GM19395 (cell line): ENCODE measurements around the gene LOXHD1.
A peak's percentile ranks its signal among the peaks of the same experiment; 100 is the strongest.

Experiments
- ATAC-seq: cut with Tn5 transposase; IDR thresholded peaks from one replicate; pipeline ENCODE4 v1.9.1; 2021; ENCODE audit warnings: mild to moderate bottlenecking, moderate library complexity; ENCODE audit not compliant: unreplicated experiment

Gene LOXHD1

DNA sequence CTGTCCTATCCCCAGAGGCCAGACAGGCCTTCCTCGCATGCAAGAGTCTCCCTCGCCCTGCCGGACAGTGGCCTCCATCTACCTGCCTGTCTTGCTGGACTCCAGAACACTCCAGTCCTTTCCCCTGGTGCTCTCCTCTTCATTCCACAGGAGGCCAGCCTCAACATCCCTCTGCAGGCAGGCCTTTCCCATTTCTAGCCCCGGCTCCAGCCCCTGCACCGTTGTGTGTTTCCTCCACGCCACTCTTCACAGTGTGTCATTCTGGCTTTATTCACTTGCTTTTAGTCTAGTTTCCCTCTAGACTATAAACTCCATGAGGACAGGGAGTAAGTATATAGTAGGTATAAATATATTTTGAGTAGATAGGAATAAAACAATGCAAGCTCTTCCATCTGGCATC lies 81.2 kb downstream of the LOXHD1 start:
- ATAC-seq = no peak

DNA sequence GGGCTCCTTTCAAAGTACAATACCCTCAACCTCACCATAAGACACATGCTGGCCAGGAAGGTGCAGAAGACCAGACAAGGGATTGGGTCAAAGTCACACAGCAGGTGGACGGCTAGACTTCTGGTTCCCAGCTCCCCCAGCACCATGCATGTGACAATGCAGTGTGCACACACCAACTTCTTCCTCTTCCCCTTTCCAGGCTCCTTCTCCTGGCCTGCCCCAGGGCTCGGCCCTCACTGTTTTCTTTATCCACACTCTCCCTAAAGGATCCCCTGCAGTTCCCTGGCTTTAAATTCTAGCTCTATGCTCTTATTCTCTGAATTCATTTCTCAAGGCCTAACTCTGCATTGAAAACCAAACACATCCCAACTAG lies 82.3 kb downstream of the LOXHD1 start:
- no peak for ATAC-seq

DNA sequence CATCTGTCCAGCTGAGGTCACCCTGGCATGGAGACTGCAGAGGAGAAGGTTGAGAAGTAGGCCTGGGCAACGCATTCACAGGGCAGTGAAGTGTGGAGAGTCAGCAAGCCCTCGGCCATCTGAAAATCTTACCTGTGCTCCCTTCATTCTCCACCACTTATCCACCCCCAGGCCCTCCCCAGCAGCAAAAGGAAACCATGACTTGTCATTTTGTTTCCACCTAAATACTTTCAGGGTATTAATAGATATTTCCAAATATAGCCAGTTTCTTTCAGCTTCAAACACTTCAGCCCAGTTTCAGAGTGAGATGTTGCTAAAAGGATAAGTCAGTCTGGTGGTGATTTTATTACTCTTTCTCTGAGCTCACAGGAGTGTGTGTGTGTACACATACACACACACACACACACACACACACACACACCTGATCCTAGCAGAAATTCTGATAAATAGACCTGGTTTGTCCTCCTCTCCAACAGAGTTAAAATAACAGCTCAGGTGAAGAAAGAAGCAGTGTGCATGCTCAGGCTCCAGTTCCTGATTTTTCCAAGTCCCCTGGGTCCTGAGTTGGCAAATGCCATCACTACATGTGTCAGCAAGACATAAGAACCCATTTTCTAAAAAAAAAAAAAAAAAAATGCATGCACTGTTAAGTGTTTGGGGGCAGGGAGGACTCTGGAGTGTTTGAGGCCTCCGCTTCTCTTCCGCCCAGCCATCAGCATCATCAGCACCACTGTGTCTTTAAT lies 82.8 kb downstream of the LOXHD1 start:
- peak; percentile 76 for ATAC-seq

DNA sequence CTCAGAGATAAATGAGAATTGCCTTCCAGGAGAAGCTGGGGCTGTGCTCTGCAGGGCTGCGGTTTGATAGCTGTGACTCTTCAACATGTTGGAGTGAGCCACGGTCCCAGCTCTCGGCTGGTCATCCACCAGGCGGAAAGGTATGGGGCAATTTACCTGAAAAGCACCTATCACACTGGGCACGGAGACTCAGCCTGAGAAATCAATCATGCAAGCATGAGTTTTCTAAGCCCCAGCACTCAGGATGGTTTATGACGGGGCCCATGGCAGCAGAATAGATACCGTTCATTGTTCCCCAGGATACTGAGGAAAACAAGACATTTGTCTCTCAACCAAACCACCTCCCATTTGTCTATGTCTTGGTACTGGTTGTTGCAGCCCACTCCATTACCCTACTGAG lies 83.9 kb downstream of the LOXHD1 start:
- no peak for ATAC-seq

DNA sequence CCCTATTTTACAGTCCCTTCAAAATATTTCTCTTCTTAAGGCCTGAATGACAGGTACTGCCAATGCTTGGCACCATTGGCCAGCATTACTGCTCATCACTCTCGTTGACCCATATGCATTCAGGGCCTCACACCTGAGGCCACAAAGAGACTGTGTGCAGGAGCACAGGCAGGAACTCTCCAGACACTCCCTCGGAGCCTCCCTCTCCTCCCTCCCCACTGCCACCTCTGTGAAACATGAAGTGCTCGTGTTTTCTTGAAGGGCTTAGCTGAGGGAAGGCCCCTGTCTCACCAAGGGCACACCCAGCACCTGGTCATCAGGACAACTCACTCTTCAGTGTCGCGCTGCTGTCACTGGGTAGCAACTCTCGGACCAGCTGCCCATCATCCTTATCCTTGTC lies 85.3 kb downstream of the LOXHD1 start:
- ATAC-seq = no peak

DNA sequence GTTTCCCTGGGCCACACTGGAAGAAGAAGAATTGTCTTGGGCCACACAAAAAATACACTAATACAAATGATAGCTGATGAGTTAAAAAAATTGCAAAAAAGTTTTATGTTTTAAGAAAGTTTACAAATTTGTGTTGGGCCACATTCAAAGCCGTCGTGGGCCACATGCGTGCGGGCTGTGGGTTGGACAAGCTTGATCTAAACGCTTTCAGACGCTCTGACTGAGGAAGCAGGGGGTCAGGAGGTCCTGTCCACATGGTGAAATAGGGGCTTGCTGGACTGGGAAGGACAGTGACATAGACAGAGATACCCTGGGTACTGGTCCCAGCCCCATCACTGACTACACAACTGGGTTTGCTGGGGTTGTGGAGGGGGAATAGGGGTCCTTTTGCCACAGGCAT lies 86.4 kb downstream of the LOXHD1 start:
- ATAC-seq = no peak

DNA sequence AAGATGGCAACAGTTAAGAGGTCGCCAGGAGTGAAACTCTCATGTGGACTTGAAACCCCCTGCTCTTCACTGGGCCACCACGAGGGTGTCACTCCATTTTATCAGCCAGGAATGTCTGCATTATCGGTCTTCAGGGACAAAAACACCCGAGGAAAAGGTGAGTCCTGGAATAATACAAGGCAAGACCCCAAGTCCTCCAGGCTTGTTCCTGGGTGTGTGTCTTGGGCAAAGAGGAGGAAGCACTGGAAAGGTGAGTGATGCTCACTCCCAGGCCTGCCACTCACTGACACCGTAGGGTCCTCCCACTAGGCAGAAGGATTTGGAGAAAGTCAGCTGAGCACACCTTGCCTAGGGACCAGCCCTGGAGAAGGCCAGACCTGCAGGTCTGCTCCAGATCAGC lies 86.9 kb downstream of the LOXHD1 start:
- ATAC-seq = no peak

DNA sequence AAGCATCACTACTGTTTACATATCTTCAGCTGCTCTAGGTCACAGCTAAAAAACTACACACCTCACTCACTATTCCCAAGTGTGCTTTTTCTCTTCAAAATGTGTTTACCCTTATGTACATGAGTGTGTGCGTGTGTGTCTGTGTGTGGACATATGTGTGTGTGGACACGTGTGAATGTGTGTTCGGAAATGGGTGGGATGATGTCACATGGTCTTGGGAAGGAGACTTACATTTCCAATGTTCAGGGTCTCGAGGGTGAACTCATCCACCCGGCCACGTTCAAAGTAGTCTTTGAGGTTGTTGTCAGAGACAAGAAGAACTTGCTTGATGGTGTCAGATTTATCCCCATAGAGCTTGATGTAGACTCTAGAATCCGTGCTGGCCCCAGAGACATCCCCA lies 87.8 kb downstream of the LOXHD1 start:
- ATAC-seq = no peak

DNA sequence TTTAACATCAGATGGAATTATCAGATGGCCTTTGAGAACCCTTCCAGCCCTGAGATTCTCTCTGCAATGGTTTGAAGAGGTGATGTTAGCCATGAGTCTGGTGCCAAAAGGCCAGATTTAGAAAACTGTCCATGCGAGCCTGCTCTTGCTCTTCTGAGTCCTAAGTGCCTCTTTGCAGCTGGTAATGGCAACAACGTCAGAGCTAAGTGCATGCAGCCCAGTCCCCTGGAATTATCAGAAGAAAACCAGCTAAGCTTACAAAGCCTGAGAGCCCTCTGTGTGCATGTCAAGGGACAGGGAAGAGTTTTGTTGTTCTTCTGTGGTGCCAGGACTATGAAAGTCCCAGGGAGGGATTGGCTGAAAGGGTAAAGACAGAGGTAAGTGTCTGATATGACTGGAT lies 89.8 kb downstream of the LOXHD1 start:
- ATAC-seq = no peak

DNA sequence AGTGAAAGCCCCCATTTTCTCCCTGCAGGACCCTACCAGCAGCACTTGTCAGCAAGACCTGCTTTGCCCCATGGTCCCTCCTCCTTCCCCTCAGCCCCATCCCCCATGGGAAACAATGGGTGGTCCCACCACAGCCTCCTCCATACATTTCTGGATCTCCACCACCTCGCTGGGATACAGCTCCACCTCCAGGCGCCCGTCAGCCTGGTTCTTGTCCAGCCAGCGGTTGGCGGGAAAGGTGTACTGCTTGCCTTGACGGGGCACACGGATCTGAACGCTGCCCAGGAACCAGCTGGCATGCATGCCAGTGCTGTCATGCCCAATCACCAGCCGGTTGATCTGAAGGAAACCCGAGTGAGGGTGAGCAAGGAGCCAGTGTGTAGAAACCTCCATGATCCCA lies 90.9 kb downstream of the LOXHD1 start:
- ATAC-seq = no peak

DNA sequence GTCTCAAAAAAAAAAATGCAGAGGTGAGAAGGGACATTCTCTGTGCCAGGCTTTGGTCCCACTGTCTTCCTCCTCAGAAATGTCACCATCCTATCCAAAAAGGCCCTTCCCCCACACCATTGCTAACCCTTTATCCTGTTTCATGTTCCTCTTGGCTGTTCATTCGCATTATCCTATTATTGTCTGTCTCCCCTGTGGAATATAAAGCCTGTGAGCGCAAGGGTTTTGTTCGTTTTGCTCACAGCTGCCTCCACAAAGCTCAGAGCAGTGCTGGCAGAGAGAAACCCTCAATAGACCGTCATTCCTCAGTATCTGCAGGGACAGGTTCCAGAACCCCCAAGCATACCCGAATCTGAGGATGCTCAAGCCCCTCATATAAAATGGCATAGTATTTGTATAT lies 91.8 kb downstream of the LOXHD1 start:
- no peak for ATAC-seq

DNA sequence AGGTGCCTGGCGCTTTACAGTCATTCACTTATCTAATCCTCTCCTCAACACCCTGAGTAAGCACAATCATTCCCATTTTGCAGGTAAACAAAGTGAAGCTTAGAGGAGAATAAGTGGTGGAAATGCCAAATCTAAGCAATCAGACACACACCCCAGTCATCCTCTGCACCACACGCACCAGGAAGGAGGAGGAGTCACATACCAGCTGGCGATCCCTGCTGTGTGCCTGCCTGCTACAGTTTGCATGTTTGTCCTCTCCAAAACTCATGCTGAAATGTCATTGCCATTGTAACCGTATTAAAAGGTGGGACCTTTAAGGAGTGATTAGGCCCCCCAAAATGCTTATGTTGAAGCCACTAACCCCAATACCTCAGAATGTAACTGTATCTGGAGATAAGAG lies 93.7 kb downstream of the LOXHD1 start:
- no peak for ATAC-seq

DNA sequence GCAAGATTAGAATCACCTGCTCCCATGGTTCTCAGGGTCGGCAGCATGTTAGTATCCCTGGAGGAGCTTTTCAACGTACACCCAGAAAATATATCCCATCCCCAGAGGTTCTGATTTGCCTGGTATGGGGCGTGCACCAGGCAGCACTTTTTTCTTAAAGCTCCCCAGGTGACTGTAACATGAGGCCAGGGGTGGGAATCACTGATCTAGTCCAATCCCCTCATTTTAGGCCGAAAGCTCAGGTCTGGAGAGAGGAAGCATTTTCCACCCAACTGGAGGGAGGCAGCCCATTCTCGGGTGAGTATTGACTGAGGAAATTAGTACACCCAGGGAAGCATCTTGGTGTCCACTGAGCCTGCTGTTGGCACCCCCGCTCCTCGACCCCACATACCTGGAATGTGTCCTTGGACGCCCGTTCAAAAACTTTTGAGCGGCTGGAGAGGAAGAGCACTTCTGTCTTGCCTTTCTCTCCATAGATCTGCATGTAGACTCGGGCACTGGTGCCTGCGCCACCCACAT lies 94.3 kb downstream of the LOXHD1 start:
- ATAC-seq = no peak

DNA sequence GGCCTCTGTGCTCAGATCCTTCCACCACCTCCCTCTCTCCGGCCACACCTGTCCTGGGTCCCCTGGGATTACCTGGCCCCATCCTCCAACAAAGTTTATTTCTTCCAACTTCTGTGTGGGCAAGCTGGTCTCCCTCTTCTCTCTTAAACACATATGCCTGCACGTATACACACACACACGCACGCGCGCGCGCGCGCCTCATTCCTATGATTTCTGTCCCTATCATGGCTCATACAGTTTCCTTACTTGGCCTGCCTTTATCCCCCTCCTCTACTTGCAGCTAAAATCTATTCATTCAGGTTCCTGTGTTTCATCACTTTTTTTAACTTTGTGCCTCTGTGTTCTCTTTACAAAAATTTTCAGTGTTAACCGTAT lies 96.4 kb downstream of the LOXHD1 start:
- ATAC-seq = no peak

DNA sequence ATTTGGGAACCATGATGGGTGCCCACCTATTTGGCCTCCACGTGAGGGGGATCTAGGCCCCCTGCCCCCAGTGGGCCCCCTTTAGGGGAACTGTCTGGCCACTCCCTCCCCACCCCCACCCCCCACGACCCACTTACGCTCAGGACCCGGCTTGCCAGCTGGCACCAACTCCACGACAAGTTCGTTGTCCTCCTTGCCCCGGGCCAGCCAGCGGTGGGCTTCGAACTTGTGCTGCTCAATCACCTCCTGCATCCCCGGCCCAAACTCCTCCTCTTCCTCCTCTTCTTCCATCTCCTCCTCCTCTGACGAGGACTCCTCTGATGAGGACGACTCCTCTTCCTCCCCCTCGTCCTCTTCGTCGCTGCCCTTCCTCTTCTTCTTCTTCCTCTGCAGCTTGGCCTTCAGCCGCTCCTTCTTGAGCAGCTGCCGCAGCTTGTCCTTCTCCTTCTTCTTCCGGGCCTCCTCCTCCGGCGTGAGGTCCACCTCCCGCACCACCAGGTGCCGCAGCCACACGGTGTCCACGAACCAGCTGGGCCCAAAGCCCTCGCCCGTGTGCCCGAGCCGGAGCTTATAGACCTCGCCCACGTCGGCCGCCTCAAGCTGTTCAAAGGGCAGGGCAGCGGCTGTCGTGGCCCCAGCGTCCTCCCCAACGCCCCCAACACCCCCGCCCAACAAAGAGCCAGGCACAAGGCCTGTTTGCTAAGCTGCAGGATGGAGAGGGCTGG lies 96.9 kb downstream of the LOXHD1 start:
- no peak for ATAC-seq

DNA sequence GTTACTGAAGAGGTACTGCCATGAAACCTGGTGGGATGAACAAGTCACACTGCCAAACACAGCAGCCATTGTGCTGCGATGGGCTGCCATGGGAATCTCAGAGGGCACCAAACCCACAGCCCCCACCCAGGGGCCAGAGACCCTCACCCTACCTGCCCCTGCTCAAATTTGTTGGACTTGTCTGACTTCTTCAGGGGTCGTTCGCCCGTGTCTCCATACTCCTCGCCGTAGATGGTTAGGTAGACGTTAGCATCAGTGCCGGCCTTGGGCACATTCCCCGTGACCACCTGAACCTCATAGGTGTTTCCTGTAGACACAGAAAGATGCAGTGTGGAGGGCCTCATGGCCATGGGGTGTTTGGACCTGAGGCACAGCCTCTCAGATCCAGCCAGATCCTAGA lies 97.7 kb downstream of the LOXHD1 start:
- ATAC-seq = no peak

DNA sequence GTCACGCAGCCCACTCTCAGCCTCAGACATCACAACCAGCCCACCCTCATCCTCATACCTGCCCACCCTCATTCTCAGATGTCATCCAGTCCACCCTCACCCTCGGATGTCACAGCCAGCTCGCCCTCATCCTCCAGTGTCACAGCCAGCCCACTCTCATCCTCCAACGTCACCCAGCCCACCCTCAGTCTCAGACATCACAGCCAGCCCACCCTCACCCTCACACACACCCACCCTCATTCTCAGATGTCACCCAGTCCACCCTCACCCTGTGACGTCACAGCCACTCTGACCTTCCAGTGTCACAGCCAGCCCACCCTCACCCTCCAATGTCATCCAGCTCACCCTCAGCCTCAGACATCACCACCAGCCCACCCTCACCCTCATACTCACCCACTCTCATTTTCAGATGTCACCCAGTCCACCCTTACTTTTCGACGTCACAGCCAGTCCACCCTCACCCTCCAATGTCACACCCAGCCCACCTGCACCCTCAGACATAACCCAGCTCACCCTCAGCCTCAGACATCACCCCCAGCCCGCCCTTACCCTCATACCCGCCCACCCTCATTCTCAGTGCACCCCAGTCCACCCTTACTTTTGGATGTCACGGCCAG lies 100.3 kb downstream of the LOXHD1 start:
- no peak for ATAC-seq

DNA sequence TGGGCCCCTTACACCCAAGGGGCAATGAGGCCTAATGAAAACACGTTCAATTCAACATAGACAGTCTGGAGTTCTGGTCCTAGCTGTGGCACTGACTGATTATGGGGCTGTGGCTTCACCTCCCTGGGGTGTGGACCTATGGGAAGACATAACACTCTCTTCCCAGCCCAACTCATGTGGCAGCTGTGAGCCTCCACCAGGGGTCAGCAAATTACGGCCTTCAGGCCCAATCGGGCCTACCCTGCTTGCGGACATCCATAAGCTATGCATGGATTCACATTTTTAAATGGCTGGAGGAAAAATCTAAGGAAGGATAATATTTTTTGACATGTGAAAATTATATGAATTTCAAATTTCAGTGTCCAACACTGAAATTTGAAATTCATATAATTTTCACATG lies 101.3 kb downstream of the LOXHD1 start:
- ATAC-seq = no peak

DNA sequence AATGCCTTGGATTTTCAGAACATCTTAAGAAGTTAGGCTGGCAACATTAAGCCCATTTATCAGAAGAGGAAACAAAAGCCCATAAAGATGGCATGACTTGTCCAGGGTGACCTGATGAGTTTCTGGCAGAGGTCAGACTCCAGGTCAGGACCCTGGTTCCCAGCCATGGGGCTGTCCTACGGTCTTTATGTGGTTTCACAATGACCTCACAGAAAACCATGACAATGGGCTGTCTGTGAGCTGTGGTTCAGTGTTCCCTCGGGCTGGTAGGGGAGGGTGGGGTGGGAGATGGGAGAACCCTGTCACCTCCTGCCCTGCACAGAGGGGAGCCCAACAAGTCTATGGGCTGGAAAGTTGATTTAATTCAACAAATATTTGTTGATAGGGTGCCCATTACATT lies 101.8 kb downstream of the LOXHD1 start:
- ATAC-seq = no peak

DNA sequence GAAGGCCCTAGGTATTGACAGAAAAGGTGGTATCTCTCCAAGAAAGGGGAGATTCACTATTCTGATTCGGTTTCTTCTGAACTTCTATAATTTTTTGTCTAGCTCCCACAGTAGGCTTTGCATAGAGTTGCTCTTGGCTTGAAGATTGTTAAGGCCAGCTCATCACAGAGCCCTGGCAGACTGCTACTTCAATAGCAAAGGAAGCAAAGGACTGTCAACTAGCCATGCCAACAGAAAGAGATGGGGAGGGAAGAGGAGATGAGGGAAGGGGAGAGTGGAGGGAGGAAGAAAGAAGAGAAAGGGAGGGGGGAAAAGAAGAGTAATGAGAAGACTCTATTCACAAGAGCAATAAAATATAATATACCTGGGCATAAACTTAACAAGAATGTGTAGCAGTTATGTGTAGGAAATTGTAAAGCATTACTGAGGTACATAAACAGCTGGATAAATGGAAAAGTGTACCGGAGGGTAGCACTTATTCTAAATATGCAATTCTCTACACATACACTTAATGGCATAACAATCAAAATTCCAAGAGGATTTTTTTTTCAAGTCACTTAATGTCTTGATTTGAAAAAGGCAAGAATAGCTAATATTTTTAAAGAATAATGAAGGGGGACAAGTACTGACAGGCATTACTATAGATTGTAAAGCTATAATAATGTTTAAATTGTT lies 102.5 kb downstream of the LOXHD1 start:
- no peak for ATAC-seq

DNA sequence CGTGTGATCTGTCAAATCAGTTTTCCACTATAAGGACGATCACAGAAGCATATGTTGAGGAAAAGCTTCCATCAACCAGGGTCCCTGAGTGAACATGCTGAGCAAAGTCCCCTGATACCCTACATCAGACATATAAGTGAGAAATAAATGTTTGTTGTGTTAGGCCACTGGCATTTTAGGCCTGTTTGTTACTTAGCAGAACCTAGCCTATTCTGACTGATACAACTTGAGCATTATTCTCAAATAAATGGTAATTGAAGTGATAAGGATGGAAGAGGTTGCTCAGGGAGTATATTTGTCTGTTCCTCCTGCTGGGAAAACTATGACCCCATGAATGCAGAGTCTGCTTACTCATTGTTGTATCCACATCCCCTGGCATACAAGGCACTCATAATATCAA lies 106.4 kb downstream of the LOXHD1 start:
- ATAC-seq = no peak

DNA sequence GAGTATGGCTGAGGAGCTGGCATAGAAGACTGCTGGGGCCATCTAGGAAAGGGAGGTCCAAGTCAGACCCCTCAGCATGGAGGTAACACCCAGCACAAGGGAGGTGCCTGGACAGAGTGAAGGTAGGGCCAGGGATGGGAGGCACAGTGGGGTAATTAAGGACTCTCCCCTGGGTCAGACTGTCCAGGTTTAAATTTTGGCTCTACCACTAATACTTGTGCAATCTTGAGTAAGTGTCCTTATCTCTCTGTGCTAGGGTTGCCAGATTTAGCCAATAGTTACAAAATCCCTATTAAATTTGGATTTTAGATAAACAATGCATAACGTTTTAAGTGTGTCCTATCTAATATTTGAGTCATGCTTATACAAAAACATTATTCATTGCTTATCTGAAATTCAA lies 109.5 kb downstream of the LOXHD1 start:
- no peak for ATAC-seq
